AG04450 (cell line): ENCODE measurements around the gene VWA5B1. TPM values are rescaled to one million over a fixed set of nuclear protein-coding genes. Genes with fewer than 3 reads are reported as not detected.
A peak's percentile ranks its signal among the peaks of the same experiment; 100 is the strongest.

Experiments
- CTCF ChIA-PET: fragments of 300-600, 350-600 bp; formaldehyde crosslinking; extraction: SDS; loops from one replicate; lab custom pipeline; 2022; ENCODE audit warnings: antibody characterized with exemption, inconsistent platforms; lab: Charles Lee
- POLR2A ChIA-PET: fragments of 350-600 bp; formaldehyde crosslinking; extraction: SDS; loops from one replicate; lab custom pipeline; 2021; ENCODE audit warnings: antibody characterized with exemption, inconsistent platforms; lab: Yijun Ruan, JAX
- DNase-seq: peaks from one replicate; pipeline ENCODE4 v3.0.0-alpha.2; 2011; ENCODE audit warnings: low read depth, low spot score
- H3K27ac ChIP-seq: one replicate; pipeline ENCODE4 v1.5.1; 2012; ENCODE audit warnings: low read depth, low read length, control low read depth
- H3K27me3 ChIP-seq: one replicate; pipeline ENCODE4 v1.6.0; 2012; ENCODE audit warnings: low read length; ENCODE audit not compliant: control insufficient read depth, insufficient read depth
- H3K4me3 ChIP-seq: 2 replicates; pipeline ENCODE4 v1.5.1; 2011; ENCODE audit warnings: mild to moderate bottlenecking, low read depth, low read length, control low read depth
- H3K9me3 ChIP-seq: 2 replicates; pipeline ENCODE4 v1.5.1; 2012; ENCODE audit warnings: low read length; ENCODE audit not compliant: control insufficient read depth, insufficient read depth
- CTCF ChIP-seq: IDR thresholded peaks from 2 replicates; pipeline ENCODE4 v1.5.1; 2011; ENCODE audit warnings: low read depth, low read length, control low read depth, inconsistent platforms
- polyA plus RNA-seq: library from polyadenylated mRNA; depleted of rRNA; stranded (reverse); fragments of >200 nt; gene quantifications from 2 replicates; pipeline ENCODE4 v1.2.3, GENCODE V29; 2011

VWA5B1 gene
- polyA plus RNA-seq, 1 experiment: not detected

GRCh38 chr1:20325407-20325843 is 34.8 kb downstream of the VWA5B1 start:
- ChIA-PET POLR2A (no interaction called here), CTCF (interaction anchor here (0.9 to 1.2 kb wide), 3 partner anchors 37 to 169 kb away, joined by 3 to 4 read pairs (median 4); no protein-coding TSS in a partner anchor)
- DNase-seq: no peak
- Histone ChIP-seq H3K27me3 (peaks cover 9% of the 10 kb centered on the region), H3K9me3 (peaks cover 2% of the 10 kb centered on the region; the same call in 1 of the 2 replicates), H3K4me3 (no peak overlapping the region), H3K27ac (peak overlapping the region; percentile 11)
- no peak for TF ChIP-seq CTCF

GRCh38 chr1:20325844-20326420 is 35.3 kb downstream of the VWA5B1 start:
- peak overlapping the region; percentile 11 for H3K27ac ChIP-seq
- CTCF ChIA-PET: interaction anchor here (1.2 kb wide), 1 partner anchor 168 kb away, joined by 4 read pairs; no protein-coding TSS in a partner anchor
- no peak for TF ChIP-seq CTCF
- H3K4me3 ChIP-seq: no peak overlapping the region
- H3K27me3 ChIP-seq: peaks cover 9% of the 10 kb centered on the region
- peaks cover 2% of the 10 kb centered on the region; the same call in 1 of the 2 replicates for H3K9me3 ChIP-seq
- POLR2A ChIA-PET: no interaction called here
- no peak for DNase-seq

GRCh38 chr1:20327467-20327866 is 36.8 kb downstream of the VWA5B1 start:
- TF ChIP-seq CTCF: no peak
- Histone ChIP-seq H3K9me3 (peaks cover 2% of the 10 kb centered on the region; the same call in 1 of the 2 replicates), H3K27me3 (peaks cover 9% of the 10 kb centered on the region), H3K27ac (no peak overlapping the region), H3K4me3 (no peak overlapping the region)
- no peak for DNase-seq
- ChIA-PET POLR2A (interaction anchor here (1.2 kb wide), 1 partner anchor 156 kb away, joined by 4 read pairs; no protein-coding TSS in a partner anchor), CTCF (no interaction called here)

- Histone ChIP-seq H3K27ac (no peak overlapping the region), H3K9me3 (peaks cover 2% of the 10 kb centered on the region; the same call in 1 of the 2 replicates), H3K4me3 (no peak overlapping the region), H3K27me3 (peaks cover 9% of the 10 kb centered on the region)
- CTCF ChIA-PET: interaction anchor here (0.6 kb wide), 1 partner anchor 116 kb away, joined by 3 read pairs; no protein-coding TSS in a partner anchor
- no peak for DNase-seq
- TF ChIP-seq CTCF: no peak
- POLR2A ChIA-PET: no interaction called here
Observed at GRCh38 chr1:20328201-20328600, 37.5 kb downstream of the VWA5B1 start.
